Gastrocnemius medialis (tissue), 4 donors: ENCODE results near the gene MYO1D. TPM values are rescaled to one million over a fixed set of nuclear protein-coding genes. Genes with fewer than 3 reads are reported as not detected.
"Not testable (repeated sequence)": the region's sequence is repeated elsewhere in the genome, so short reads cannot be mapped to it uniquely, and the experiment has no call there.

Experiments used
- ATAC-seq, 2 donors: fragments of 150-250 bp; one replicate each; pipeline ENCODE4 v1.9.1; 2016
- DNase-seq, 2 donors: peaks; one replicate each; pipeline ENCODE4 v3.0.0-alpha.2; 2019
- H3K27ac ChIP-seq, 4 donors: fragments of 200-600 bp; sonication (generic); 1 replicate in 1 of 4; 2 replicates in 3 of 4; pipeline ENCODE4 v1.5.1; 2016 to 2018; ENCODE audit warnings: mild to moderate bottlenecking in 2 of 4, moderate library complexity in 1 of 4
- H3K27me3 ChIP-seq, 3 donors: fragments of 200-600 bp; sonication (generic) in 2 of 3; 1 replicate in 1 of 3; 2 replicates in 2 of 3; pipeline versions ENCODE4 v1.5.1 to v1.6.0; 2016 to 2019; ENCODE audit warnings: mild to moderate bottlenecking in 1 of 3, moderate library complexity in 1 of 3
- H3K36me3 ChIP-seq, 2 donors: fragments of 200-600 bp; sonication (generic) in 1 of 2; one replicate each; pipeline ENCODE4 v1.5.1; 2017 to 2018
- H3K4me1 ChIP-seq, 2 donors: fragments of 200-600 bp; sonication (generic) in 1 of 2; one replicate each; pipeline ENCODE4 v1.5.1; 2016 to 2017; ENCODE audit warnings: mild to moderate bottlenecking in 2 of 2
- H3K4me3 ChIP-seq, 4 donors: fragments of 200-600 bp; sonication (generic) in 3 of 4; 1 replicate in 1 of 4; 2 replicates in 3 of 4; pipeline ENCODE4 v1.5.1; 2016 to 2019; ENCODE audit warnings: mild to moderate bottlenecking in 2 of 4
- H3K9me3 ChIP-seq, 3 donors: fragments of 200-600 bp; sonication (generic) in 2 of 3; 1 replicate in 1 of 3; 2 replicates in 2 of 3; pipeline ENCODE4 v1.5.1; 2016 to 2019
- POLR2A ChIP-seq, 2 donors: fragments of 450-650 bp; IDR thresholded peaks; one replicate each; pipeline ENCODE4 v1.6.1; 2017; ENCODE audit warnings: antibody characterized with exemption in 2 of 2, mild to moderate bottlenecking in 2 of 2, moderate library complexity in 2 of 2
- in situ Hi-C, 4 donors: fragments of 200-750 bp; cut with MboI; loops; one replicate each; pipeline versions ENCODE4 v1.15.0 to v1.8.0; 2017; ENCODE audit warnings: low sequenced_read_pairs in 4 of 4
- intact Hi-C: fragments of 100-400 bp; cut with DNase I; formaldehyde crosslinking; loops from one replicate; pipeline ENCODE4 v1.15.1; 2023; ENCODE audit warnings: low total_unique reads
- total RNA-seq, 4 donors: library from RNA; depleted of rRNA; stranded (reverse); fragments of >200 nt; gene quantifications; one replicate each; pipeline versions ENCODE4 v1.1.0 to v1.2.3, GENCODE V29; 2016
- TF ChIP-seq, protein P1 (sequence below), 5 experiments: fragments of 450-650 bp in 3 of 5; fragments of 200-600 bp in 2 of 5; sonication (generic) in 2 of 5; IDR thresholded peaks in 4 of 5; conservative IDR thresholded peaks in 1 of 5; 1 replicate in 4 of 5; 2 replicates in 1 of 5; pipeline ENCODE4 v1.5.1; 2016 to 2019; ENCODE audit warnings: antibody characterized with exemption in 5 of 5, mild to moderate bottlenecking in 3 of 5, moderate library complexity in 3 of 5

MYO1D gene
- total RNA-seq, 4 donors from 2014 or later, result 5.8 to 20.1 (median 7.8) TPM

DNA sequence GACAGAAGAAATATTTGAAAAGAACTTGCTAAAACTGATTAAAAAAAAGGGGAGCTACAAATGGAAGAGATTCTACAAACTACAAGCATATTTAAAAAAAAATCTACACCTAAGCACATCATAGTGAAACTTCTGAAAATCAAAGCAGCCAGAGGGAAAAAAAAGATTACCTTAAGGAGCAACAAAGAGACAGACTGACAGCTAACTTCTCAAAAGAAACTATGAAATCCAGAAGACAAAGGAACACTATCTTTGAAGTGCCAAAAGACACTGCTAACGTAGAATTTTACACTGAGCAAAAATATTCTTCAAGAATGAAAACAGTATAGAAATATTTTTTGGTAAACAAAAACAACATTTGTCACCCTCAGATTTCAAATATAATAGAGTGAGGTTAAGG, 151.2 kb downstream of the MYO1D start:
- H3K27ac ChIP-seq, result no peak overlapping the region
- TF ChIP-seq, protein P1, sequence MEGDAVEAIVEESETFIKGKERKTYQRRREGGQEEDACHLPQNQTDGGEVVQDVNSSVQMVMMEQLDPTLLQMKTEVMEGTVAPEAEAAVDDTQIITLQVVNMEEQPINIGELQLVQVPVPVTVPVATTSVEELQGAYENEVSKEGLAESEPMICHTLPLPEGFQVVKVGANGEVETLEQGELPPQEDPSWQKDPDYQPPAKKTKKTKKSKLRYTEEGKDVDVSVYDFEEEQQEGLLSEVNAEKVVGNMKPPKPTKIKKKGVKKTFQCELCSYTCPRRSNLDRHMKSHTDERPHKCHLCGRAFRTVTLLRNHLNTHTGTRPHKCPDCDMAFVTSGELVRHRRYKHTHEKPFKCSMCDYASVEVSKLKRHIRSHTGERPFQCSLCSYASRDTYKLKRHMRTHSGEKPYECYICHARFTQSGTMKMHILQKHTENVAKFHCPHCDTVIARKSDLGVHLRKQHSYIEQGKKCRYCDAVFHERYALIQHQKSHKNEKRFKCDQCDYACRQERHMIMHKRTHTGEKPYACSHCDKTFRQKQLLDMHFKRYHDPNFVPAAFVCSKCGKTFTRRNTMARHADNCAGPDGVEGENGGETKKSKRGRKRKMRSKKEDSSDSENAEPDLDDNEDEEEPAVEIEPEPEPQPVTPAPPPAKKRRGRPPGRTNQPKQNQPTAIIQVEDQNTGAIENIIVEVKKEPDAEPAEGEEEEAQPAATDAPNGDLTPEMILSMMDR (IDR thresholded peaks at IDR 0.05 in 4 of 5, conservative IDR thresholded peaks at IDR 0.05 in 1 of 5), result no peak
- no peak for TF ChIP-seq POLR2A (IDR thresholded peaks at IDR 0.05)
- H3K4me3 ChIP-seq, result no peak overlapping the region
- H3K27me3 ChIP-seq, result no peaks in the 10 kb centered on the region
- in situ Hi-C loops (no loop called here), intact Hi-C loops (no loop called here)
- DNase-seq, result no peak
- H3K4me1 ChIP-seq, result no peaks in the 10 kb centered on the region
- no peaks in the 10 kb centered on the region for H3K9me3 ChIP-seq
- no peaks in the 10 kb centered on the region for H3K36me3 ChIP-seq
- ATAC-seq, result no peak

DNA sequence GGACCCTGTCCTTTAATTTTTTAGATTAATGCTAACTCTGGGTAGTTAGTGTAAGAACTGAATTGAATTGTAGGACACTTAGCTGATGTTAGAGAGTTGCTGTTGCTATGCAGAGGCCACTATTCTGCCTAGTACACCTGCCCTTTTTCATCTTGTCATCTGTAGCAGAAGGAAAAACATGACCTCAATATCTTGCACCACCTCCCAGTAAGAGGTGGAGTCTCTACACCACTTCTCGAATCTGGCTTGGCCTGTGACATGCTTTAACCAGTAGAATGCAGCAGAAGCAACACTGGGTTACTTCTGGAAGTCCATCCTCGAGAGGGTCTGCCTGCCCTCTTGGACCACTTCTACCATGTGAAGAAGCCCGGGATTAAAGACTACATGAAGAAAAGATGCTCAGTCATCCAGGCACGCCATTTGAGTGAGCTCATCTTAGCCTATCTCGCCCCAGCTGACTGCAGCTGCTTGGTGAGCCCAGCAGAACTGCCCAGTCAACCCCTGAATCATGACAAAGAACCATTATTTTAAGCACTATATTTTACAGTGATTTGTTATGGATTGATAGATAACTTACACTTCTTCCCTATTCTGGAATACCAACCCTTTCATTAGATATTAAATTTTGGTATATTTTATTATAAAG, 153.5 kb downstream of the MYO1D start:
- intact Hi-C loops, result no loop called here
- ATAC-seq (no peak), DNase-seq (no peak)
- Histone ChIP-seq H3K9me3 (no peaks in the 10 kb centered on the region), H3K27me3 (no peaks in the 10 kb centered on the region), H3K4me3 (no peak overlapping the region), H3K36me3 (no peaks in the 10 kb centered on the region), H3K4me1 (no peaks in the 10 kb centered on the region), H3K27ac (no peak overlapping the region)
- in situ Hi-C loops, result no loop called here
- TF ChIP-seq, protein P1 (IDR thresholded peaks at IDR 0.05 in 4 of 5, conservative IDR thresholded peaks at IDR 0.05 in 1 of 5), result no peak
- no peak for TF ChIP-seq POLR2A (IDR thresholded peaks at IDR 0.05)

DNA sequence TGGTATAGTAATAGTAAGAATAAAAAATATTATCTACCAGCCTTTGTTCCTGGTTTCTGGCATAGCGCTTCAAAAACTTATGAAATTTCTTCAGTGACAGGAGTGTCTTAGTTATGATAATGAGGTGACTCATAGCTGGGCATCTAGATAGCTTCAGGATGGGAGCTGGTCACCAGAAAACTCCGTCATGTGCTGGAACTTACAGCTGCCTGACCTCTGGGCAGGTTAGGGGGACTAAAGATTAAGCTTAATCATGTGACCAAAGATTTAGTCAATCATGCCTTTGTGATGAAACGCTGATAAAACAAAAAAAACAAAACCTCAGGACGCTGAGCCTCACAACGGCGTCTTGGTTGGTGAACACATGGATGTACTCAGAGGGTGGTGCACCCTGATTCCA, 154.2 kb downstream of the MYO1D start:
- TF ChIP-seq, protein P1 (IDR thresholded peaks at IDR 0.05 in 4 of 5, conservative IDR thresholded peaks at IDR 0.05 in 1 of 5), result no peak
- TF ChIP-seq POLR2A (IDR thresholded peaks at IDR 0.05), result no peak
- H3K4me3 ChIP-seq, result no peak overlapping the region
- in situ Hi-C loops, result no loop called here
- intact Hi-C loops, result no loop called here
- H3K27me3 ChIP-seq, result no peaks in the 10 kb centered on the region
- DNase-seq (no peak), ATAC-seq (no peak)
- H3K36me3 ChIP-seq, result no peaks in the 10 kb centered on the region
- H3K9me3 ChIP-seq, result no peaks in the 10 kb centered on the region
- H3K27ac ChIP-seq, result no peak overlapping the region
- no peaks in the 10 kb centered on the region for H3K4me1 ChIP-seq

DNA sequence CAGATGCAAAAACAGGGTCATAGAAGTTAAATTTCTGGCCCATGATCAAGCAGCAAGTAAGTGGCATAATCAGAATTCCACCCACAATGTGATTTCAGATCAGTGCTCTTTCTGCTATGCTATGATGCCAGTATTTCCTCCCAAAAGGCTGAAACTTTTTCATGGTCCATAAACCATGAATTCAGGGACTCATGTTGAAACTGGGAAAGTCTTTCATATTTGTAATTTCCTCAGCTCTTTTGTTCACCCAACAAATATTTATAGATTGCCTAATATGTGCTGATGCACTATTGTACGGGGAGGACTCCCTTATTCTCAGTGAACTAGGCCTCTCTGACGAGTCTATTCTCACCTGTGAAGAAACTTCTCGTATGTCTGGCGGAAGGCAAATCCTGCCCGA, 156.3 kb downstream of the MYO1D start:
- in situ Hi-C loops (no loop called here), intact Hi-C loops (no loop called here)
- ATAC-seq, result no peak
- H3K4me3 ChIP-seq, result no peak overlapping the region
- TF ChIP-seq, protein P1 (IDR thresholded peaks at IDR 0.05 in 4 of 5, conservative IDR thresholded peaks at IDR 0.05 in 1 of 5), result no peak
- no peak for TF ChIP-seq POLR2A (IDR thresholded peaks at IDR 0.05)
- H3K27ac ChIP-seq, result no peak overlapping the region
- H3K4me1 ChIP-seq, result no peaks in the 10 kb centered on the region
- no peaks in the 10 kb centered on the region for H3K9me3 ChIP-seq
- no peak for DNase-seq
- no peaks in the 10 kb centered on the region for H3K36me3 ChIP-seq
- H3K27me3 ChIP-seq, result no peaks in the 10 kb centered on the region

DNA sequence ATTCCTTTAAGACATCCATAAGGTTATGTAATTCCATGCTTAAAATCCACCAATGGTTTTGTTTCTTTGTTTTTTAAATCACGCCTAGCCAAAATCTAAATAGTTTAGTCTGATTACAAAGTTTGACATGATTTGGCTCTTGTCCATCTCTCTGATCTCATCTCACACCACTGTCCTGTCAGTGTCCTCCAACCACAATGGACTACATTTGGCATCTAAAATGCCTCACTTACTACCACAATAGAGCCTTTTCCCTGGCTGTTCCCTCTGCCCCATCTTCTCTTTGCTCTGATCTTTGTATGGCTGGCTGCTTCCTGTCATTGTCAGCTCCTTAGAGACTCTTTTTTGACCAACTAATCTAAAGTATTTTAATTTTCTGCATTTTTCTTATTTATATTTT, 157.2 kb downstream of the MYO1D start:
- H3K4me1 ChIP-seq, result no peaks in the 10 kb centered on the region
- DNase-seq, result no peak
- no peak overlapping the region for H3K4me3 ChIP-seq
- intact Hi-C loops, result no loop called here
- ATAC-seq, result no peak
- TF ChIP-seq, protein P1 (IDR thresholded peaks at IDR 0.05 in 4 of 5, conservative IDR thresholded peaks at IDR 0.05 in 1 of 5), result no peak
- no peak for TF ChIP-seq POLR2A (IDR thresholded peaks at IDR 0.05)
- no peaks in the 10 kb centered on the region for H3K27me3 ChIP-seq
- H3K9me3 ChIP-seq, result no peaks in the 10 kb centered on the region
- H3K27ac ChIP-seq, result no peak overlapping the region
- in situ Hi-C loops, result no loop called here
- no peaks in the 10 kb centered on the region for H3K36me3 ChIP-seq

DNA sequence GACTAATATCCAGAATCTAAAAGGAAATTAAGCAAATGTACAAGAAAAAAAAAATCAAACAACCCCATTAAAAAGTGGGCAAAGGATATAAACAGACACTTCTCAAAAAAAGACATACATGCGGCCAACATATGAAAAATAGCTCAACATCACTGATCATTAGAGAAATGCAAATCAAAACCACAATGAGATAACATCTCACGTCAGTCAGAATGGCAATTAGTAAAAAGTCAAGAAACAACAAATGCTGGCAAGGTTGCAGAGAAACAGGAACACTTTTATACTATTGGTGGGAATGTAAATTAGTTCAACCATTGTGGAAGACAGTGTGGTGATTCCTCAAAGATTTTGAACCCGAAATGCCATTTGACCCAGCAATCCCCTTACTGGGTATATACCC, 162.0 kb downstream of the MYO1D start:
- ATAC-seq, H3K27me3 ChIP-seq, in situ Hi-C loops, DNase-seq, H3K36me3 ChIP-seq, H3K27ac ChIP-seq, H3K4me1 ChIP-seq, H3K4me3 ChIP-seq, H3K9me3 ChIP-seq, intact Hi-C loops: not testable (repeated sequence)

DNA sequence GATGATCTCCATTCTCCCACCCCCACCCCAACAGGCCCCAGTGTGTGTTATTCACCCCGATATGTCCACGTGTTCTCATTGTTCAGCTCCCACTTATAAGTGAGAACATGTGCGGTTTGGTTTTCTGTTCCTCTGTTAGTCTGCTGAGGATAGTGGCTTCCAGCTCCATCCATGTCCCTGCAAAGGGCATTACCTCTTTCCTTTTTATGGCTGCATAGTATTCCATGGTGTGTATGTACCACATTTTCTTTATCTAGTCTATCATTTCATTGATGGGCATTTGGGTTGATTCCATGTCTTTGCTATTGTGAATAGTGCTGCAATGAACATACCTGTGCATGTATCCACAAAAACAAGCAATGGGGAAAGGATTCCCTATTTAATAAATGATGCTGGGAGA, 162.7 kb downstream of the MYO1D start:
- in situ Hi-C loops, ATAC-seq: not testable (repeated sequence)

More for the DNA sequence above, 162.7 kb downstream of the MYO1D start:
- H3K27ac ChIP-seq, intact Hi-C loops, H3K4me1 ChIP-seq, H3K9me3 ChIP-seq, H3K27me3 ChIP-seq, H3K36me3 ChIP-seq, H3K4me3 ChIP-seq, DNase-seq: not testable (repeated sequence)
